Stimulated activated CD4-positive, alpha-beta T cell treated with anti-CD3 and anti-CD28 coated beads, Interleukin-2, amount 100 ng/mL, for 48 hours (primary cell): ENCODE results near the gene PAK3.

Source experiments
- DNase-seq, 2 donors: peaks; one replicate each; pipeline ENCODE4 v3.0.0-alpha.2; 2020

The PAK3 gene

DNA sequence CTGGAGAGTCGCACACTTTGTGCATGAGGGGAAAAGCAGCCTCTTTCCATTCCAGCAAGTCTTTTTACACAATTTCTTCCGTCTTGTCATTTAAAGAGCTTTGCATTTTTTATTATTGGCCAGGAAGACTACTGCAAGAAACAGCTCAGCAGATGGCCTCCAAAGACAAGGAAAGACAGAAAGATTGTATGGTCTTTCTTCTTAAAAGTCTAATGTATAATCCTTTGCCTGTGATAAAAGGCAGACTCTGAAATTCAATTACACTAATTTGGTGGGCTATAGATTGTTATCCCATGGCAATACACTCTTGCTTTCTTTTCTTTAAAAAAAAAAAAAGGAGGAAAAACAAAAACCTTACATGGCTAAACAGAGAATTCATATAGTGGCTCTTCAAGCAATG, 168.4 kb downstream of the PAK3 start:
- DNase-seq = no peak

GRCh38 chrX:111265486-111265885, 169.5 kb downstream of the PAK3 start:
- no peak for DNase-seq

DNA sequence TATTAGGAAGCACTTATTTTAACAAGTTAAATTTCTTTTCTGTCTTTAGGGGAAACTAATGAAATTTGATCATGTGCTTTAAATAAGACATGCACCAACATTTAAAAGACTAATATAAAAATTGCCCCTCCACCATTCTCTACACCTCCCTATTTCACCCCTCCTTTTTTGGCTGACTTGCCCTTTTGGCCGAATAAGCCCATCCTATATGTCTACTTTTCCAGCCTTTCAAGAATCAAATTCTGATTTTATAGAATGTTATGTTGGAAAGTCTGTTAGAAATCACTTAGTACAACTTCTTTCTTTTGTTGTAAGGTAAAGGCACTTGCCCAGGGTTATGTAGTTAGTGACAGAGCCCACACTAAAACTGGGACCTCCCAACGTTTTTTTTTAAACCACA, 172.5 kb downstream of the PAK3 start:
- DNase-seq = no peak

GRCh38 chrX:111270339-111270738, 174.3 kb downstream of the PAK3 start, which contains the start of gene CAPN6:
TSS of gene CAPN6 (minus strand) at chrX:111270483. CDS start at chrX:111263936, 6,547 bp downstream.
- DNase-seq = no peak
